ENCODE results near the gene CHCHD3.

- TF ChIP-seq CTCF (IDR thresholded peaks at IDR 0.05; ENCODE audit: low read depth, low read length) (no peak), EZH2phosphoT487 (IDR thresholded peaks at IDR 0.05; ENCODE audit: low read depth) (no peak)
Observed at GRCh38 chr7:133023370-133024071, 58.4 kb downstream of the CHCHD3 start.
